Activated naive CD4-positive, alpha-beta T cell treated with anti-CD3 and anti-CD28 coated beads, Interleukin-2, amount 50 U/mL, for 72 hours (primary cell): Measurements from ENCODE around the gene TMEM98. TPM values are rescaled to one million over a fixed set of nuclear protein-coding genes. Genes with fewer than 3 reads are reported as not detected.
"Not testable (repeated sequence)": the region's sequence is repeated elsewhere in the genome, so short reads cannot be mapped to it uniquely, and the experiment has no call there.

Source experiments
- ATAC-seq, 2 donors: fragments of 150-1000 bp; cut with Tn5 transposase; 2 replicates each; pipeline ENCODE4 v1.10.0; 2021; ENCODE audit warnings: mild to moderate bottlenecking in 2 of 2, moderate library complexity in 2 of 2
- DNase-seq, 2 donors: peaks; one replicate each; pipeline ENCODE4 v3.0.0; 2021 to 2022; ENCODE audit warnings: low spot score in 2 of 2
- H3K27ac Mint-ChIP-seq, 2 donors: one replicate each; pipeline ENCODE4 v1.8.0; 2022; ENCODE audit warnings: mild to moderate bottlenecking in 2 of 2, mixed read lengths in 2 of 2
- H3K36me3 Mint-ChIP-seq, 2 donors: one replicate each; pipeline ENCODE4 v1.8.0; 2022; ENCODE audit warnings: mixed read lengths in 2 of 2
- H3K9me3 Mint-ChIP-seq, 2 donors: one replicate each; pipeline ENCODE4 v1.8.0; 2022; ENCODE audit warnings: mixed read lengths in 2 of 2
- total RNA-seq, 2 donors: library from RNA; stranded (reverse); gene quantifications; one replicate each; pipeline ENCODE4 v1.2.3, GENCODE V29; 2022

Gene TMEM98
- total RNA-seq, 2 donors from 2014 or later, result not detected

- H3K9me3 Mint-ChIP-seq, H3K27ac Mint-ChIP-seq: not testable (repeated sequence)
Observed at GRCh38 chr17:32952491-32952890, 24.5 kb downstream of the TMEM98 start.

GRCh38 chr17:32953045-32953444, 25.1 kb downstream of the TMEM98 start:
- no peaks in the 10 kb centered on the region for H3K9me3 Mint-ChIP-seq
- DNase-seq (no peak), ATAC-seq (no peak)
- no peaks in the 10 kb centered on the region for H3K36me3 Mint-ChIP-seq
- no peak overlapping the region for H3K27ac Mint-ChIP-seq

More at GRCh38 chr17:32952491-32952890, 24.5 kb downstream of the TMEM98 start:
- ATAC-seq, H3K36me3 Mint-ChIP-seq, DNase-seq: not testable (repeated sequence)

GRCh38 chr17:32953857-32954256, 25.9 kb downstream of the TMEM98 start:
- no peak for DNase-seq
- ATAC-seq, result no peak
- no peaks in the 10 kb centered on the region for H3K36me3 Mint-ChIP-seq

GRCh38 chr17:32954477-32954876, 26.5 kb downstream of the TMEM98 start:
- no peaks in the 10 kb centered on the region for H3K9me3 Mint-ChIP-seq

More at GRCh38 chr17:32953857-32954256, 25.9 kb downstream of the TMEM98 start:
- Mint-ChIP-seq H3K27ac (no peak overlapping the region), H3K9me3 (no peaks in the 10 kb centered on the region)

GRCh38 chr17:32955155-32955554, 27.2 kb downstream of the TMEM98 start:
- no peak for ATAC-seq
- Mint-ChIP-seq H3K36me3 (no peaks in the 10 kb centered on the region), H3K27ac (no peak overlapping the region), H3K9me3 (no peaks in the 10 kb centered on the region)
- no peak for DNase-seq

More at GRCh38 chr17:32954477-32954876, 26.5 kb downstream of the TMEM98 start:
- H3K36me3 Mint-ChIP-seq, result no peaks in the 10 kb centered on the region
- DNase-seq (no peak), ATAC-seq (no peak)
- H3K27ac Mint-ChIP-seq, result no peak overlapping the region

GRCh38 chr17:32956240-32956970, 28.5 kb downstream of the TMEM98 start:
- ATAC-seq, result no peak
- Mint-ChIP-seq H3K36me3 (no peaks in the 10 kb centered on the region), H3K27ac (no peak overlapping the region), H3K9me3 (no peaks in the 10 kb centered on the region)
- DNase-seq, result no peak

- ATAC-seq, result no peak
- H3K36me3 Mint-ChIP-seq, result no peaks in the 10 kb centered on the region
- no peak for DNase-seq
Observed at GRCh38 chr17:32958418-32958817, 30.5 kb downstream of the TMEM98 start.

GRCh38 chr17:32960815-32961214, 32.9 kb downstream of the TMEM98 start:
- no peaks in the 10 kb centered on the region for H3K9me3 Mint-ChIP-seq
- DNase-seq (no peak), ATAC-seq (no peak)
- H3K27ac Mint-ChIP-seq, result no peak overlapping the region
- no peaks in the 10 kb centered on the region for H3K36me3 Mint-ChIP-seq

More at GRCh38 chr17:32958418-32958817, 30.5 kb downstream of the TMEM98 start:
- no peaks in the 10 kb centered on the region for H3K9me3 Mint-ChIP-seq
- H3K27ac Mint-ChIP-seq, result no peak overlapping the region

GRCh38 chr17:32962320-32962711, 34.4 kb downstream of the TMEM98 start:
- ATAC-seq (no peak), DNase-seq (no peak)
- no peaks in the 10 kb centered on the region for H3K9me3 Mint-ChIP-seq
- no peaks in the 10 kb centered on the region for H3K36me3 Mint-ChIP-seq
- no peak overlapping the region for H3K27ac Mint-ChIP-seq

- DNase-seq, result no peak
- Mint-ChIP-seq H3K27ac (no peak overlapping the region), H3K36me3 (no peaks in the 10 kb centered on the region), H3K9me3 (no peaks in the 10 kb centered on the region)
- ATAC-seq, result no peak
Observed at GRCh38 chr17:32964541-32964940, 36.6 kb downstream of the TMEM98 start.

- not testable (repeated sequence) for H3K9me3 Mint-ChIP-seq, DNase-seq, ATAC-seq, H3K27ac Mint-ChIP-seq, H3K36me3 Mint-ChIP-seq
Observed at GRCh38 chr17:32969231-32969630, 41.3 kb downstream of the TMEM98 start.

- ATAC-seq (peak in 1 of 2 donors; percentile 63), DNase-seq (no peak)
- no peak overlapping the region for H3K27ac Mint-ChIP-seq
- no peaks in the 10 kb centered on the region for H3K9me3 Mint-ChIP-seq
- H3K36me3 Mint-ChIP-seq, result no peaks in the 10 kb centered on the region
Observed at GRCh38 chr17:32970281-32970680, 42.3 kb downstream of the TMEM98 start.

- peak; percentile 92 to 94 for ATAC-seq
- Mint-ChIP-seq H3K36me3 (no peaks in the 10 kb centered on the region), H3K27ac (no peak overlapping the region)
Observed at GRCh38 chr17:32971171-32971570, 43.2 kb downstream of the TMEM98 start.

GRCh38 chr17:32976131-32976530, 48.2 kb downstream of the TMEM98 start:
- peaks cover 0 to 7% of the 10 kb centered on the region in 2 donors for H3K9me3 Mint-ChIP-seq
- H3K27ac Mint-ChIP-seq, result no peak overlapping the region
- no peaks in the 10 kb centered on the region for H3K36me3 Mint-ChIP-seq
- no peak for DNase-seq
- ATAC-seq, result no peak

More at GRCh38 chr17:32971171-32971570, 43.2 kb downstream of the TMEM98 start:
- no peaks in the 10 kb centered on the region for H3K9me3 Mint-ChIP-seq
- peak in 1 of 2 donors; percentile 32 for DNase-seq

- no peaks in the 10 kb centered on the region for H3K36me3 Mint-ChIP-seq
- DNase-seq (no peak), ATAC-seq (no peak)
- H3K9me3 Mint-ChIP-seq, result peaks cover 0 to 7% of the 10 kb centered on the region in 2 donors
- no peak overlapping the region for H3K27ac Mint-ChIP-seq
Observed at GRCh38 chr17:32976605-32977004, 48.7 kb downstream of the TMEM98 start.

GRCh38 chr17:32980230-32980629, 52.3 kb downstream of the TMEM98 start:
- Mint-ChIP-seq H3K36me3 (peaks cover 0 to 6% of the 10 kb centered on the region in 2 donors), H3K9me3 (peaks cover 0 to 19% of the 10 kb centered on the region in 2 donors), H3K27ac (no peak overlapping the region)
- ATAC-seq (no peak), DNase-seq (no peak)

GRCh38 chr17:32981611-32982010, 53.7 kb downstream of the TMEM98 start:
- H3K27ac Mint-ChIP-seq, DNase-seq, ATAC-seq, H3K36me3 Mint-ChIP-seq: not testable (repeated sequence)
- H3K9me3 Mint-ChIP-seq, result peaks cover 0 to 19% of the 10 kb centered on the region in 2 donors
